ENCODE measurements around the gene CELF2.

CELF2 gene

DNA sequence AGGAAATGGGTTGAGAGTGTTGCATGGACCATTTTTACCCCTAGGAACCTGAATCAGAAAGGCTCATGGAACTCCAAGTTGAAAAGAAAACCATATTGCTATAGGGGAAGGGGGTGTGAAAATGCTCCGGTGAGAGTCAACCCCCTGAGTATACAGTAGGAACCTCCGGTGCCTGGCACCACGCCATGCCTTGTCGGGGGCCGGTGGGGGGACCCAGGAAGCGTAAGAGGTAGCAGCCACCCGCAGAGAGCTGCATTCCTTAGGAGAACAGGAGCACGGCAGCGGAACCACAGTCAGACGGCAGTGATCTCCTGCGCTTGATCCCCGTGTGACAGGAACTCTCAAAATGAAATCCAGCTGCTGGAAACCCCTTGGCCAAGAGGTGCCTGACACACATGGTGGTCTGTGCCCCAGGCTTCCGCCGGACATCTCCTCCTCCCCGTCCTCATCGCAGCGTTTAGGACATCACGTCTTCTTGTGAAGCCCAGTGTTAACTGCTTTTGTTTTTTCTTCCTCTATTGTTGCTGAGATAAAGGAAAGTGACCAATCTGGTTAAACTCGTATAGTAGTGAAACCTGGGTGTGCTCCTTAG, 186.8 kb downstream of the CELF2 start:
- peak overlapping the region; percentile 12 for H3K4me3 ChIP-seq (ENCODE audit: low read length)
- TF ChIP-seq, protein P1, sequence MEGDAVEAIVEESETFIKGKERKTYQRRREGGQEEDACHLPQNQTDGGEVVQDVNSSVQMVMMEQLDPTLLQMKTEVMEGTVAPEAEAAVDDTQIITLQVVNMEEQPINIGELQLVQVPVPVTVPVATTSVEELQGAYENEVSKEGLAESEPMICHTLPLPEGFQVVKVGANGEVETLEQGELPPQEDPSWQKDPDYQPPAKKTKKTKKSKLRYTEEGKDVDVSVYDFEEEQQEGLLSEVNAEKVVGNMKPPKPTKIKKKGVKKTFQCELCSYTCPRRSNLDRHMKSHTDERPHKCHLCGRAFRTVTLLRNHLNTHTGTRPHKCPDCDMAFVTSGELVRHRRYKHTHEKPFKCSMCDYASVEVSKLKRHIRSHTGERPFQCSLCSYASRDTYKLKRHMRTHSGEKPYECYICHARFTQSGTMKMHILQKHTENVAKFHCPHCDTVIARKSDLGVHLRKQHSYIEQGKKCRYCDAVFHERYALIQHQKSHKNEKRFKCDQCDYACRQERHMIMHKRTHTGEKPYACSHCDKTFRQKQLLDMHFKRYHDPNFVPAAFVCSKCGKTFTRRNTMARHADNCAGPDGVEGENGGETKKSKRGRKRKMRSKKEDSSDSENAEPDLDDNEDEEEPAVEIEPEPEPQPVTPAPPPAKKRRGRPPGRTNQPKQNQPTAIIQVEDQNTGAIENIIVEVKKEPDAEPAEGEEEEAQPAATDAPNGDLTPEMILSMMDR (IDR thresholded peaks at IDR 0.05; ENCODE audit: insufficient read depth, low read depth, low read length, missing control alignments) = no peak
- peak; percentile 41 for DNase-seq (ENCODE audit: low read depth)

DNA sequence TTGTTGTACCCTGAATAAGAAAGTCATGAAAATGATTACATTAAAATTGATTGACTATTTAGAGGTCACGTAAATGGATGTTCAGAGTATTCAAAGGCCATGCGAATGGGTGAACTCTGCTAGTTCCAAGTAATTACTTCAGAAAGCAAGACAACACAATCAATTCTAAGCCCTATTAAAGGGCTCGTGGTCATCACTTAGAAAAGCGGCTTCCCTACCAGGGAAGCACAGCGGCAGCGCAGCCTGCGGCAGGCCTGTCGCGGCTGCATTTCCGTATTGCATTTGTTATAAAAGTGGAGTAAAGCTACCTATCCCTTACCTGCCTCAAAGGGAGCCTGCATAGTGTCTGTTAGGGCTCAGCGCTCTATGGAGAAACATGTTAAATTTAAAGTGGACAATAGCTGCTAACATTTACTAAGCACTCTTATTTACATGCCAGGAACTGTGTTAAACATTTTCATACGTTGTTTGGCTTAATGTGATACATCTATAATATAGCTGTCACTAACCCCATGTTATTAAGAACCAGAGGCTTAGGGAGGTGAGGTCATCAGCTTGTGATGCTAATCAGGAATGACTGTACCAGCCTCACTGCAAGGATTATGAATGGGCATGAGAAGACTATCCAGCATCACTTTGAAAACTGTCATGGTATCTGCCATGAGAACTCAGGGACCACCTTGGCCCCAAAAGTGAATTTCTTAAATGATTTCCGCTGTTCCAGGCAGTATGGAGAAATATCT, 187.5 kb downstream of the CELF2 start:
- no peak overlapping the region for H3K4me3 ChIP-seq (ENCODE audit: low read length)
- peak; percentile 76 for DNase-seq (ENCODE audit: low read depth)
- TF ChIP-seq, protein P1 (IDR thresholded peaks at IDR 0.05; ENCODE audit: insufficient read depth, low read depth, low read length, missing control alignments) = no peak

DNA sequence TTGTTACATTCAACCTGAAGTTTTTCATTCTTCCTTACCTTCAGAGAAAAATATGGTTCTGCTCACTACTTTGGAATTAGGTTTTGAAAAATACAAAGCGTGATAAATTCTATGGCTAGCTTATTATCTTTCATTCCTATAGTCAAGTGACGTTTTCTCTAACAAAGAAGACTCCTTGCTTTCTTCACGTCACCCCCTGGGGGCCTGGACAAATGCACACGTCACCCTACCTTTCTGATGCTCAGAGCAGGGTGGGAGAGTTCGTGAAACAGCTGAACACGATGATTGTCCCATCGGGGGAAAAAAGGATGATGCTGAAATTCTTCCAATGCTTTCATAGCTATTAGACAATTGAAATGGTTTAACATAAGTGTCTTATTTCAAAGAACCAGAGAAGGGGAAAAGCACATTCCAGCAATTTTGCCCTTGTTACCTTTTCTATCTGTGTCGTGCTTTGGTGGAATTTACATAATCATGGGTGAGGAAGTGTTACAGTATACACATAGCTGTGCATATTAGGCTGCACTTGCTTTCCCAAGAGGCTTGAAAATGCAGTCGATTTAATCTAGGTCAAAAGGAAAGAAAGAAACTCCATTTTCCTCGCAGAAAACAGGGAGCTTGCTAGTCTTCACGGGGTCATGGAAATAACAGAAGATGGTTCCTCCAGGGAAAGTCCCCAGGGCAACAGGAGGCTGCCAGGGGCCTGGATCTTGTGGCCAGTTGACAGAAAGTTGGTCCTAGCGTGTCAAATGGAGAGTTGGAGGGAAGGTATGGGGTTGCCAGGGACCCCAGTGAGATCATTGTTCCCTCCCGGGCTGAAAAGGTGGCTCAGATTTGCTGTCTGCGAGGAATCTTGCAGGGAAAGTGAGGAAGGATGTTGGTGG, 189.2 kb downstream of the CELF2 start:
- H3K4me3 ChIP-seq (ENCODE audit: low read length) = no peak overlapping the region
- DNase-seq (ENCODE audit: low read depth) = no peak
- TF ChIP-seq, protein P1 (IDR thresholded peaks at IDR 0.05; ENCODE audit: insufficient read depth, low read depth, low read length, missing control alignments) = no peak

DNA sequence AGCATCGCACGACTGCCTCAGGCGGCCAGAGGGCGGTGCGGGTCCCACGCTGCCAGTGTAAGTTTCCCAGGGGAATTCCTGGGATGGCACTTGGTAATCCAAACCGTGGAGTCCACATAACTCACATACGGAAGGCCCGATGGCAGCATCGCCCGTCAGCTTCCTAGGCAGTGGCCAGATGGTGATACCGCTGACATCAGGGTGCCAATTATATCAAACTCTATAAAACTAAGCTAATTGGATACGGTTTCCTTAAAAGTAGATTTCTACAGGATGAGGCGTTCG, 189.8 kb downstream of the CELF2 start:
- TF ChIP-seq, protein P1 (IDR thresholded peaks at IDR 0.05; ENCODE audit: insufficient read depth, low read depth, low read length, missing control alignments) = no peak
- no peak for DNase-seq (ENCODE audit: low read depth)
- no peak overlapping the region for H3K4me3 ChIP-seq (ENCODE audit: low read length)

DNA sequence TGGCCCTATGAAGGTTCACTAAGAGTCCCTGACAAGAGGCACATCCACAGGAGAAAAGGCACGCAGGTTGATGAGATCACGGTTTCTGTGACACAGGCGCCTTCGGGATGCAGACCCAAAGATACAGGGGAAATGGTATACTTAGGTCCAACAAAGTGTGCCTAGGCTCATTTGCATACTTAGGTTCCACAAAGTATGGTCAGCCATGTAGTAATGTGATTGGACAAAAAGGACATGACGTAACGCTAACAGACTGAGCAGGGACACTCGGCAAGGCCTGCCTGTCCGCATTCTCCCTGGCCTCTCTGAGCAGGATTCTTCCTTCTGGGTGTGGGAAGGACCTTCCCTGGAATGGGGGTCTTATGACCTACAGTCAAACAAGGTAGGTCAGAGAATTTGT, 190.6 kb downstream of the CELF2 start:
- no peak for DNase-seq (ENCODE audit: low read depth)
- H3K4me3 ChIP-seq (ENCODE audit: low read length) = no peak overlapping the region
- TF ChIP-seq, protein P1 (IDR thresholded peaks at IDR 0.05; ENCODE audit: insufficient read depth, low read depth, low read length, missing control alignments) = no peak

DNA sequence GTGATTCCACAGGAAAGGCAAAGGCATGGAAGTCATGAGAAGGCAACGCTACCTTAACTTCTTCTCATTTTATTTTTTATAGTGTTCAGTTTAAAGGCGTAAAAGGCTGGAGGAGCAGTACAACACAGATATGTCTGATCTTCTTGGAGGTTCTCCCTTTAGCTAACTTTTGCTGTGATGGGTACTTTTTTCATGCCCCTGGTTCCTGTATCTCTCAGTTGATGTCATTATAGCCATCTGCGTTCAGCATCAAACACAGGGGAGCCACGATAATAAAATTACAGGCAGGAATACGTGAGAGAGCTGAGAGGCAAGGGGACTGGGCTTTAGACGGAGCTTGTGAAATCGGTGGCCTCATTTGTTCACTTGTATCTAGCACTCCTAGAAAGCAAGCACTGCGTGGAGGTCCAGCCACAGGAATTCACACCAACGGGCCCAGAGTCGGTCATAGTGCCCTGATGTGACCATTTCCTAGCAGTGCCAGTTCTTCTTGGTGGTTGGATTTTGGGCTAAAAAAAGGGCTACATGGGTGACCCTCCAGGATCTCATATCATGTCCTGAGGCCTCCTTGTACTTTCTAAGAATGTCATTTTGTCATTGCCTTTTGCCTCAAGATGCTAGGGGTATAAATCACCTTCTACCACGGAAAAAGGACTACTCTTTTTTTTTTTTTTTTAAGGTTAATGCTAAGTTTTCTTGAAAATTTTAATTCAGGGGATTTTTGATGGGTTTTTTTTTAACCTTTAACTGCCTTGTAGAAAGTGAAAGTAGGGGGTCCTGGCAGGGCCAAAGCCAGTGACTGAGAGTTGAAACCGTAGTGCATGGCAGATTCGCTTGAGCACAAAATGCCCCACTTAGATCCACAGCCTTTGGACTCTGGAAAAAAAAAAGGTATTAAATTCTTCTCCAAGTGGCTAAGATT, 191.5 kb downstream of the CELF2 start:
- DNase-seq (ENCODE audit: low read depth) = no peak
- TF ChIP-seq, protein P1 (IDR thresholded peaks at IDR 0.05; ENCODE audit: insufficient read depth, low read depth, low read length, missing control alignments) = no peak
- no peak overlapping the region for H3K4me3 ChIP-seq (ENCODE audit: low read length)

Data from epithelial cell of esophagus (primary cell).